Esophagus muscularis mucosa (tissue), 4 donors: ENCODE measurements around the gene TFAP2A. TPM values are rescaled to one million over a fixed set of nuclear protein-coding genes. Genes with fewer than 3 reads are reported as not detected.
A peak's percentile ranks its signal among the peaks of the same experiment; 100 is the strongest.

ENCODE experiments used
- DNase-seq: peaks from one replicate; pipeline ENCODE4 v3.0.0-alpha.2; 2017; ENCODE audit errors: extremely low spot score
- H3K27ac ChIP-seq, 4 donors: fragments of 200-600 bp; sonication (generic); replicated peaks in 1 of 4; 1 replicate in 3 of 4; 2 replicates in 1 of 4; pipeline ENCODE4 v1.5.1; 2016 to 2019; ENCODE audit warnings: mild to moderate bottlenecking in 1 of 4
- H3K27me3 ChIP-seq, 4 donors: fragments of 200-600 bp; sonication (generic); one replicate each; pipeline versions ENCODE4 v1.5.1 to v1.6.0; 2016 to 2019
- H3K36me3 ChIP-seq, 4 donors: fragments of 200-600 bp; sonication (generic); one replicate each; pipeline ENCODE4 v1.5.1; 2016 to 2019
- H3K4me1 ChIP-seq, 4 donors: fragments of 200-600 bp; sonication (generic); one replicate each; pipeline ENCODE4 v1.5.1; 2016 to 2019
- H3K4me3 ChIP-seq, 4 donors: fragments of 200-600 bp; sonication (generic); 1 replicate in 2 of 4; 2 replicates in 2 of 4; pipeline ENCODE4 v1.5.1; 2016 to 2019; ENCODE audit warnings: mild to moderate bottlenecking in 4 of 4, moderate library complexity in 1 of 4
- H3K9me3 ChIP-seq, 4 donors: fragments of 200-600 bp; sonication (generic); 1 replicate in 3 of 4; 2 replicates in 1 of 4; pipeline ENCODE4 v1.5.1; 2016 to 2019
- CTCF ChIP-seq, 3 experiments: fragments of 200-600 bp in 2 of 3; fragments of 450-650 bp in 1 of 3; sonication (generic) in 2 of 3; IDR thresholded peaks; one replicate each; pipeline ENCODE4 v1.5.1; 2017 to 2019; ENCODE audit warnings: antibody characterized with exemption in 3 of 3, mild to moderate bottlenecking in 2 of 3, moderate library complexity in 1 of 3
- EP300 ChIP-seq: sonication (generic); formaldehyde crosslinking; IDR thresholded peaks from one replicate; pipeline ENCODE4 v1.6.1; 2017; ENCODE audit warnings: antibody characterized with exemption
- POLR2A ChIP-seq: fragments of 450-650 bp; IDR thresholded peaks from one replicate; pipeline ENCODE4 v1.6.1; 2017; ENCODE audit warnings: antibody characterized with exemption, moderate library complexity, mild to moderate bottlenecking, low read depth
- POLR2AphosphoS5 ChIP-seq, 2 donors: sonication (generic); formaldehyde crosslinking; IDR thresholded peaks; one replicate each; pipeline ENCODE4 v1.6.1; 2017; ENCODE audit warnings: antibody characterized with exemption in 2 of 2
- WGBS: methylation state at CpG from one replicate; pipeline ENCODE4 v1.1.5; 2018; 5-methylcytosine and 5-hydroxymethylcytosine counted together
- intact Hi-C: fragments of 100-400 bp; cut with DNase I; formaldehyde crosslinking; loops from one replicate; pipeline ENCODE4 v1.15.1; 2023
- total RNA-seq, 4 donors: library from RNA; depleted of rRNA; stranded (reverse); fragments of >200 nt; gene quantifications; one replicate each; pipeline versions ENCODE4 v1.1.0 to v1.2.1, GENCODE V29; 2016

The TFAP2A gene
- total RNA-seq, 4 donors from 2014 or later, result 0.69 to 3.0 (median 1.3) TPM

DNA sequence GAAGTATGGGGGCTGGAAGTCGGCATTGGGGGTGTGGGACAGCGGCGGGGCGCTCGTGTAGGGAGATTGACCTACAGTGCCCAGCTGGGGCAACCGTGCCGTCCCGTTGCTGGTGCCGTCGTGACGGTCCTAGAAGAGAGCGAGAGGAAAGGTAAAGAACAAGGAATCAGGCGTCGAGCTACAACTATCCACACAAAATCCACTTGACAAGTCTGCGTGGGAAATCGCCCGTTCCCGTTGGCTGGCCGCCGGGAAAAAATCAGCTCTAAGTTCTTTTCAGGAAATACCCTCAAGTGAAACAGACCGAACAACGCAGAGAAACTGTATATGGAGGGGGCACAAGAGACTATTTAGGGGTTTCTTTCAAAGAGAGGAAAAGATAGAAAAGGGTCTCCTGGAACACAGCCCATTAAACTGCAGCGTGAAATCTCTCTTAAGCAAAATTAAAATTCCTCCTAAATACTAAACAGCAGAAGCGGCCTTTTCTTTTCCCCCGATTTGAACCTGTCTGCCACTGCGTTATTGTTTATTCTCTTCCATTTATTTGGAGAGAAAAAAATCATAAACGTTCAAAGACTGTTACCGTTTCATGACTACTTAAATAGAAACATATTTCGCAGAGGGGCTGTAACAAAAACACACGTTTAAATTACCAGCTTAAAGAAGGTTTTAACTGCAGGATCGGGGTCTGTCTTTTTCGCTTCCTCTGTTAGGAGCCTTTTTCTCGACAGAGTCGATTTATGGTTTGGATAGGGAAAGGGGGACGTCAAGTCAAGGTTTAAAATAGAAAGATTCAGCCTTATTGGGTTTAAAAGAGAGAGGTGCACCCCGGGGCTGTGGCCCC lies 4.4 kb downstream of the TFAP2A start:
- Histone ChIP-seq H3K36me3 (no peaks in the 10 kb centered on the region), H3K4me3 (peak overlapping the region; percentile 62 to 78 (median 65)), H3K9me3 (no peaks in the 10 kb centered on the region), H3K4me1 (peaks cover 35 to 54% (median 44%) of the 10 kb centered on the region in 4 donors), H3K27me3 (peaks cover 11 to 85% (median 65%) of the 10 kb centered on the region in 4 donors), H3K27ac (peak overlapping the region in 1 of 4 donors; percentile 9)
- TF ChIP-seq POLR2AphosphoS5 (IDR thresholded peaks at IDR 0.05) (no peak), CTCF (IDR thresholded peaks at IDR 0.05) (no peak), EP300 (no peak)
- no peak for DNase-seq
- intact Hi-C loops, result no loop called here
- WGBS, result 15% methylated on average over 36 of the region's 36 CpGs

DNA sequence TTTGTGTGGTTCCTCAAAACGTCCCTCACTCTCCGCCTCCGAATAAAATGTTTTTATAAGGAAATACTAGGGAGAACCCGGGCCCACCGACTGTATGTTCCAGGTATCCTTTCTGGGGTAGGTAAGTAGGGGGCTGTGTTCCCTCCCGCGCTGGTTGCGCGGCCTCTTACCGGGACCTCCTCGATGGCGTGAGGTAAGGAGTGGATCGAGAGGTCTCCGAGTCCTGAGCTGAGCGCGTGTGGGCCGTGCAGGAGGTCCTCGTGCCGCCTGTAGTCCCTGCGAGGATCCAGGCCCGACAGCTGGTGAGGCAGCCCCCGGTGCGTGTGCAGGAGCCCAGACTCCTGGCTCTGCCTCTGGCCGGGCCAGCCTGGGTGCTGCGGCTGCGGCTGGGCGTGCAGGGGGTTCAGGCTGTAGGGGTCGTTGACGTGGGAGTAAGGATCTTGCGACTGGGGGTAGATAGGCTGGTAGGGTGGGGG lies 5.1 kb downstream of the TFAP2A start:
- 20% methylated on average over 5 of the region's 30 CpGs for WGBS
- peak overlapping the region; percentile 62 to 78 (median 65) for H3K4me3 ChIP-seq
- peaks cover 0 to under 1% (median 0%) of the 10 kb centered on the region in 4 donors for H3K9me3 ChIP-seq
- peaks cover 29 to 50% (median 41%) of the 10 kb centered on the region in 4 donors for H3K4me1 ChIP-seq
- no peak overlapping the region for H3K27ac ChIP-seq
- peaks cover 11 to 81% (median 58%) of the 10 kb centered on the region in 4 donors for H3K27me3 ChIP-seq
- H3K36me3 ChIP-seq, result no peaks in the 10 kb centered on the region
- TF ChIP-seq POLR2A, result no peak
- TF ChIP-seq POLR2AphosphoS5 (IDR thresholded peaks at IDR 0.05), result no peak
- no peak for TF ChIP-seq CTCF (IDR thresholded peaks at IDR 0.05)
- no peak for TF ChIP-seq EP300
- intact Hi-C loops, result loop anchor here (10.0 kb wide), 1 partner anchor 1125 kb away; the partner anchor contains the start of gene TMEM170B
- DNase-seq, result no peak

GRCh38 chr6:10409233-10409721 lies 5.6 kb downstream of the TFAP2A start:
- no peak overlapping the region for H3K27ac ChIP-seq
- peaks cover 11 to 78% (median 54%) of the 10 kb centered on the region in 4 donors for H3K27me3 ChIP-seq
- H3K4me1 ChIP-seq, result peaks cover 26 to 50% (median 41%) of the 10 kb centered on the region in 4 donors
- no peaks in the 10 kb centered on the region for H3K36me3 ChIP-seq
- intact Hi-C loops, result loop anchor here (10.0 kb wide), 1 partner anchor 1126 kb away; the partner anchor contains the start of gene TMEM170B
- peaks cover 0 to 4% (median 0%) of the 10 kb centered on the region in 4 donors for H3K9me3 ChIP-seq
- DNase-seq, result no peak
- H3K4me3 ChIP-seq, result peak overlapping the region in 2 of 4 donors; percentile 62 to 78
- 20% methylated on average over 8 of the region's 8 CpGs for WGBS
- TF ChIP-seq EP300 (no peak), CTCF (IDR thresholded peaks at IDR 0.05) (no peak), POLR2A (no peak), POLR2AphosphoS5 (IDR thresholded peaks at IDR 0.05) (no peak)

DNA sequence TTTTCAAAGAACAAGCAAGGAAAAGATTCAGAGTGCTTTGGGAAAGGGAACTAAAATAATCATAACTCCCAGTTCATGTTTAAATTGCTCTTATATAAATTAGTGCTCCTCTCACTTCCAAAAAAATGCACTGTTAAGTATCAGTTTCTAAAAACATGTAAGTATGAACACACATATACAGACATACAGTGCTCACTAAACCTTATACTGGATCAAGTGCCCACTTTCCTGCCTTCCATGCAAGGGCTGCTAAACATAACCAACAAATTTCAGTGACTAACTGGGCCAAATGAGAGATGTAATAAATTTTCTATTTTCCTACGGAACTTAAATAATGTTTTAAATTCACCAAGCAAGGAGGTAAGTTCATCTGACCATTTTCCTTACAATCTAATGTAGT lies 6.4 kb downstream of the TFAP2A start:
- no peak for DNase-seq
- no peak overlapping the region for H3K4me3 ChIP-seq
- intact Hi-C loops, result loop anchor here (10.0 kb wide), 1 partner anchor 1126 kb away; the partner anchor contains the start of gene TMEM170B
- TF ChIP-seq POLR2AphosphoS5 (IDR thresholded peaks at IDR 0.05) (no peak), POLR2A (no peak), CTCF (IDR thresholded peaks at IDR 0.05) (no peak), EP300 (no peak)
- no peaks in the 10 kb centered on the region for H3K36me3 ChIP-seq
- H3K4me1 ChIP-seq, result peaks cover 22 to 50% (median 40%) of the 10 kb centered on the region in 4 donors
- H3K27ac ChIP-seq, result no peak overlapping the region
- WGBS, result 26% methylated on average over 1 of the region's 1 CpG
- peaks cover 0 to 4% (median 0%) of the 10 kb centered on the region in 4 donors for H3K9me3 ChIP-seq
- peaks cover 7 to 70% (median 46%) of the 10 kb centered on the region in 4 donors for H3K27me3 ChIP-seq
